Stimulated activated CD8-positive, alpha-beta memory T cell treated with anti-CD3 and anti-CD28 coated beads, Interleukin-7, amount 100 ng/mL, for 48 hours (primary cell): Measurements from ENCODE around the gene NLRP8.
"Not testable (repeated sequence)": the region's sequence is repeated elsewhere in the genome, so short reads cannot be mapped to it uniquely, and the experiment has no call there.

ENCODE experiments used
- DNase-seq, 2 donors: peaks; one replicate each; pipeline ENCODE4 v3.0.0-alpha.2; 2020; ENCODE audit warnings: low read depth in 1 of 2; ENCODE audit errors: extremely low read depth in 1 of 2

The NLRP8 gene

GRCh38 chr19:55962186-55962585, 14.6 kb downstream of the NLRP8 start:
- DNase-seq: no peak

DNA sequence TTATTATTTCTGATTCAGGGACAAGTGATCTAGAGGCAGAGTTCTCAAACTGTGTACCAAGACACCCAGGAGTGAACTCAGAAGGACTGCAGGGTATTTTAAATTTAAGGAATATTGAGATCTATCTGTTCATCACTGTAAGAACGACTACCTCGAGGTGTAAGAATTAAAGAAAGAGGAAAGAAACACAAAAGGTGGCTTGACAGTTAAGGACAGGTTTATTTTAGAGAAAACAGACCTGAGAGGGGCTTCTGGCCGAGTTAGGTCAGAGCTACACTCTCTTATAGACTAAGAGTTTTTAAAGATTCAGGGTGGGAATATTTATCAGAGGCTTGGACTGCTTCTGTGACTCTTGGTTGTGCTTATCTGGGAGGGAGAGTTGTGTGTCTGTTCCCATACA, 26.4 kb downstream of the NLRP8 start:
- DNase-seq: no peak

DNA sequence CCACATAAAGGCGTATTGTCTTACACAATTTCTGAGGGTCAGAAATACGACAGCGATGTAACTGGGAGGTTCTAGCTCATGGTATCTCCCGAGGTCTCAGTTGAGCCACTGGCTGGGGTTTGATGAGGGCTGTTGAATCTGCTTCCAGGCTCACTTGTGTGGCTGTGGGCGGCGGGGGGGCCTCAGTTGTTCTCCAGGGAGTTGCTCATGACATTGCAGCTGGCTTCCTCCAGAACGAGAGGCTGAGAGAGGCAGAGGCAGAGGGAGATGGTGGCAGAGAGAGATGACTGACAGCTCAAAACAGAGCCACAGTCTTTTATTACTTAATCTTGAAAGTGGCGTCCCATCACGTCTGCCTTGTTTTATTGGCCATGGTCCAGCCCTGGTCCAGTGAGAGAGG, 32.8 kb downstream of the NLRP8 start:
- DNase-seq: no peak

DNA sequence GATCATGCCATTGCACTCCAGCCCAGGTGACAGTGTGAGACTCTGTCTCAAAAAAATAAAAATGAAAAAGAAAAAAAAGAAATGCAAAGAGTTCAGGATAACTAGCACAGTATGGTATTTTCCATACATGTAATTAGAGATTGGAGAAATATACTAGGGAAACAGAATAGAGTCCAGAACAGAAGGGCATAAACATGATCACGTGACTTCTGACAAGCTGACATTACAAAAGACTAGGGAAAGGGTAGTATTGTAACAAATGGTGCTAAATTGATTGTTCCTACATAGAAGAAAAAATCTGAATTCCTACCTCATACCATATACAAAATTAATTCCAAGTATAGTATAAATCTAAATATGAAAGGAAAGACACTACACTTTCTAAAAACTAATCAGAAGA, 37.6 kb downstream of the NLRP8 start:
- no peak for DNase-seq

GRCh38 chr19:55986487-55986886, 38.9 kb downstream of the NLRP8 start, which contains the start of gene NLRP5:
TSS of gene NLRP5 (plus strand) at chr19:55986775.
- no peak for DNase-seq

GRCh38 chr19:55990831-55991230, 43.2 kb downstream of the NLRP8 start:
- no peak for DNase-seq

DNA sequence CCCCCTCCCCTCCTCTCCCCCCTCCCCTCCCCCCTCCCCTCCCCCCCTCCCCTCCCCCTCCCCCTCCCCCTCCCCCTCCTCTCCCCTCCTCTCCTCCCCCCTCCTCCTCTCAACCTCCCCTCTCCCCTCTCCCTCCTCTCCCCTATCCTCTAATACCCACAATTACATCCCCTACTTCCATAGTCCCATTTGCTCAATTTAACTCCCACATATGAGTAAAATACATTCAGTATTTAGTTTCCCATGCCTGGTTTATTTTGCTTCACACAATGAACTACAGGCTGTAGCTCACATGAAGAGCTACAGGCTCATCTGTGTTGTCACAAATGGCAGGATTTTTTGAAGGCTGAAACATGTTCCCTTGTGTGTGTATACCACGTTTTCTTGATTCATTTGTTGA, 45.9 kb downstream of the NLRP8 start:
- DNase-seq: no peak

DNA sequence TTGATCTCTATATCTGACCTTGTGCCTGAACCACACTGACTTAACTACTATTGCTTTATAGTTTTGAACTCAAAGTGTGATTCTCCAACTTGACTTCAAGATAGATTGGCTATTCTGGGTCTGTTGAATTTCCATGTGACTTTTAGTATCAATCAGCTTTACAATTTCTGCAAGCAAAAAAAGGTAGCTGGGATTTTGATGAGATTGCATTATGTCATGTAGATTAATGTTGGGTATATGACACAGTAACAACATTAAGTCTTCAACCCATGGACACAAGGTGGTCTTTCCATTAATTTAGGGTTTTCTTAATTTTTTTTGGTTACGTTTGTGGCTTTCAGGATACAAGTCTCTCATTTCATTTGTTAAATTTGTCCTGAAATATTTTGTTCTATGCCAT, 67.1 kb downstream of the NLRP8 start:
- DNase-seq: no peak

DNA sequence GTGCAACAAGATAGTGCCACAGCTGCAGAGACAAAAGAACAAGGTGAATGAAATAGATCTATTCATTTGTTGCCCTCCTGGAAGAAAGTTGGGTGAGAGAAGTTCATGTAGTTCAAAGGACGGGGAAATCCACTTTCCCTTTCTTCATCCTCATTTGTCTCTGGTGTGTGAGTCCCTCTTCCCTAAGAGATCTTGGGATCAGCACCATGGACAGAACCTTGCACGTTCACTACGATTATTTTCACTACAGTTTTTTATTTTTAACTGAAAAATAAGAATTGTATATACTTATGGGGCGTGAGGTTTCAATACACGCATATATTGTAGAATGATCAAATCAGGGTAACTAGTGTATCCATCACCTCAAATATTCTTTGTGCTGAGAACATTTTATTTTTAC, 68.1 kb downstream of the NLRP8 start:
- no peak for DNase-seq

- DNase-seq: not testable (repeated sequence)
Measured at GRCh38 chr19:56019325-56019724, 71.7 kb downstream of the NLRP8 start.

DNA sequence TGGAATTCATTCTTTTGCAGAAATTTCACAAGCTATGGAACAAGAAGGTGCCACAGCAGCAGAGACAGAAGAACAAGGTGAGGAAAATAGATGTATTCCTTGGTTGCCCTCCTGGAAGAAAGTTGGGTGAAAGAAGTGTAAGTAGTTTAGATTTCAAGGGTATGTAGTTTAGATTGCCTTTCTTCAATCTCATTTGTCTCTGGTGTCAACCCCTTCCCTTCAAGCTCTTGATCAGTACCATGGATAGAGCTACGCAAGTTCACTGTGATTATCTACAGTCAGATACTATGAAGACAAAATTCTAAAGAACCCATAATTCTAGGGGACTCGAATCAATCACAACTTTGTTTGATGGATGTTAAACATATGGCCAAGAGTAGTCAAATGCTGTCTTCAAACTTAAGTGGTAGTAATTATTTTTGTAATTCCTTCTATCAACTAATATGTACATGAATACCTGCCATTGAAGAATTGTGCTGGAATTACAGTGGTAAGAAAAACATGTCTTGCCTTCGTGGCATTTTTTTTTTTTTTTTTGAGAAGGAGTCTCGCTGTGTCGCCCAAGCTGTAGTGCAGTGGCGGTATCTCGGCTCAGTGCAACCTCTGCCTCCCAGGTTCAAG, 72.8 kb downstream of the NLRP8 start:
- DNase-seq: not testable (repeated sequence)

- no peak for DNase-seq
Measured at GRCh38 chr19:56026769-56027168, 79.1 kb downstream of the NLRP8 start.
